Skin epidermis (tissue), 12 donors: ENCODE data around the gene CCDC170.

Source experiments
- H3K27ac ChIP-seq, 21 experiments: fragments of 200-600 bp; sonication (generic) in 11 of 21; one replicate each; pipeline ENCODE4 v1.5.0; 2020; ENCODE audit warnings: mild to moderate bottlenecking in 3 of 21, inconsistent platforms in 2 of 21, moderate library complexity in 2 of 21
- H3K4me3 ChIP-seq, 7 experiments: fragments of 200-600 bp; sonication (generic) in 2 of 7; one replicate each; pipeline ENCODE4 v1.5.0; 2020; ENCODE audit warnings: inconsistent platforms in 2 of 7, mild to moderate bottlenecking in 2 of 7, moderate library complexity in 1 of 7

The CCDC170 gene

DNA sequence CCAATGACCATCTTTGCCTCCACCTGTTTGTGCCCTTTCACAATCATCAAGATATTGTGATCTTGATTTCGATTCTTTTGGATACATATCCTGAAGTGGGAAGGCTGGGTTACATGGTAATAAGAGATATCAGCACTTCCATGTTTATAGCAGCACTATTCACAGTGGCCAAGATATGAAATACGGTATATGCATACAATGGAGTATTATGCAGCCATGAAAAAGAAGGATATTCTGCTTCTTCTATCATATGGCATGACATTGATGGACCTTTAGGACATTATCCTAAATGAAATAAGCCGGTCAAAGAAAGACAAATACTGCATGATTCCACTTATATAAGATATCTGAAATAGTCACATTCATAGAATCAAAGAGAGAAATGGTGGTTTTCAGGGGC lies 144.0 kb downstream of the CCDC170 start:
- no peak overlapping the region for H3K4me3 ChIP-seq
- no peak overlapping the region for H3K27ac ChIP-seq

DNA sequence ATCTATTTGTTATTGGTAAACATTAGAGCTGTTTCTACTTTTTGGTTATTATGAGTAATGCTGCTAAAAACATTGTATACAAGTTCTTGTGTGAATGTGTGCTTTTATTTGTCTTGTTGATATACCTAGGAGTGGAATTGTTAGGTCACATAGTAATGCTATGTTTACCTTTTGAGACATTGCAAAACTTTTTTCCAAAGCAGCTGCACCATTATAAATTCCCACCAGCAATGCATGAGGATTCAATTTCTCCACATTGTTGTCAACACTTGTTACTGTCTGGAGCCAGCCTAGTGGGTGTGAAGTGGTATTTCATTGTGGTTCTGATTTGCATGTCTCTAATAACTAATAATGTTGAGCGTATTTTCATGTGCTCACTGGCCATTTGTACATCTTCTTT lies 145.9 kb downstream of the CCDC170 start:
- Histone ChIP-seq H3K27ac (no peak overlapping the region), H3K4me3 (no peak overlapping the region)

DNA sequence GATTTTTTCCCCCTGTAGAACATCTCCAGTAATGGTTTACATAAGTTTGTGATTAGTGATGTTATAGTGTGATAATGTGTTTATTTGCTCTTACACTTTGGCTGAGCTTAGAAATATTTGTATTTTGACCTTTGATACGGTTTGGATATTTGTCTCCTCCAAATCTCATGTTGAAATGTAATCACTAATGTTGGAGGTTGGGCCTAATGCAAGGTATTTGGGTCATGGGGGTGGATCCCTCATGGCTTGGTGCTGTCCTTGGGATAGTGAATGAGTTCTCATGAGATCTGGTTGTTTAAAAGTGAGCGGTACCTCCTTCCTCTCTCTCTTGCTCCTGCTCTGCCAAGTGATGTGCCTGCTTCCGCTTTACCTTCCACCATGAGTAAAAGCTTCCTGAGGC lies 147.2 kb downstream of the CCDC170 start:
- H3K27ac ChIP-seq: no peak overlapping the region

DNA sequence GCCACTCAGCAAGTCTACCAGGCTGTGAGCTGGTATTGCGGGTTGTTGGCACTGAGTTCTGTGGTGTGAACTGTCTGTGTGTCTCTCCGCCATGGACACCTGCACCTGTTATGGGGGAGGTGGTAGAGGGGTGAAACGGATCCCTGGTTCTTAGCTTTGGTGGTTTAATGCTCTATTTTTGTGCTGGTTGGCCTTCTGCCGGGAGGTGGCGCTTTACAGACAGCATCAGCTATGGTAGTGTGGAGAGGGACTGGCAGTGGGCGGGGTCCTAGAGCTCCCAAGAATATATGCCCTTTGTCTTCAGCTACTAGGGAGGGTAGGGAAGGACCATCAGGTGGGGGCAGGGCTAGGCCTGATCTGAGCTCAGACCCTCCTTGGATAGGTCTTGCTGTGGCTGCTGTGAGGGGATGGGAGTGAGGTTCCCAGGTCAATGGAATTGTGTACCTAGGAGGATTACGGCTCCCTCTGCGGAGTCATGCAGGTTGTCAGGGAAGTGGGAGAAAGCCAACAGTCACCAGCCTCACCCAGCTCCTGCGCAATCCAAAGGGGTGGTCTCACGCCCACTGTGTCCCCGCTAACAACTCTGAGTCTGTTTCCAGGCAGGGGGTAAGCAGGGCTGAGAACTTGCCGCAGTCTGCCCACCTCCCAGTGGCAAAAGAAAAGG lies 154.3 kb downstream of the CCDC170 start:
- no peak overlapping the region for H3K4me3 ChIP-seq
- H3K27ac ChIP-seq: peak overlapping the region in 1 of 21 experiments; percentile 6

More for the DNA sequence above, 147.2 kb downstream of the CCDC170 start:
- no peak overlapping the region for H3K4me3 ChIP-seq

DNA sequence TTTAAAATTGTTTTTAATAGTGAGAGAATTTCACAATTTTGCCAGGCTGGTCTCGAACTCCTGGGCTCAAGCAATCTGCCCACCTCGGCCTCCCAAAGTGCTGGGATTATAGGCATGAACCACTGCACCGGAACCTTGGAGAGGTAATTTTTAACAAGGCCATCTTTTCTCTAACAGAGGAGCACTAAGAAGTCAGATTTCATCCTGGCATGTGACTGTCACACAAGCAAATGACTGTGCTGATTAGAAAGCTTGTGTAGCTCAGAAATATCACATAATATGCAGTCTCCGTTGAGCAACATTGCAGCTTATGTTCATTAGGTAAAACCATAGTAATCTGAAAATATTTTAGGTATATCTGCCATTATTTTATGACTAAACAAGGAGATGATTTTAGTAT lies 156.0 kb downstream of the CCDC170 start:
- Histone ChIP-seq H3K27ac (no peak overlapping the region), H3K4me3 (no peak overlapping the region)

DNA sequence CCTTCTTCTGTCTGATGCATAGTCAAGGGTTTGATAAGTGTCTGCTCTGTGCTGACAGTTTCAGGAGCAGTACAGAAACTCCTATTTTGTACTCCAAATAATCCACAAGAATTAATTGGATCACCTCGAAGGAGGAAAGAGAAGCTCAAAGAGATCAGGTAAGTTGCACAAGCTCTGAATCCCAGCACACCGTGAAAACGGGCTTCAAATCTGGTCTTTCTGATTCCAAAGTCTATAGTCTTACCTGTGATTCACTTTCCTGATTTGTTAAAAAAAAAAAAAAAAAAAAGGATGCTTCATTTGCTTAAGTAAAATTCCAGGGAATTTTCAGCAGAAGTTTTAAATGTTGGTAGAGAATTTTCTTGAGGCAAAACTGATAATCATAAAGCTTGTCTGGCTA lies 157.8 kb downstream of the CCDC170 start:
- Histone ChIP-seq H3K4me3 (no peak overlapping the region), H3K27ac (no peak overlapping the region)

DNA sequence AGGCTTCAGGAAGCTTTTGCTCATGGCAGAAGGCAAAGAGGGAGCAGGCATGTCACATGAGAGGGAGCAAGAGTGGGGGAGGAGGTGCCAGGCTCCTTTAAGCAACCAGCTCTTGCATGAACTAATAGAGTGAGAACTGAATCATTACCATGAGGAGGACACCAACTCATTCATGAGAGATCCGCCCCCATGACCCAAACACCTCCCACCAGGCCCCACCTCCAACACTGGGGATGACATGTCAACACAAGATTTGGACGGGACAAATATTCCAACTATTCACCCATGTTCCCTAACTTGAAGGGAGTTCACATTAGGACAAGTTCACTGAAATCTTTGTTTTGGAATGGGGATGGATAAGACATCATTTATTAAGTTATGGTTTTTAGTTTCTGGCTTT lies 158.5 kb downstream of the CCDC170 start:
- Histone ChIP-seq H3K27ac (no peak overlapping the region), H3K4me3 (no peak overlapping the region)

DNA sequence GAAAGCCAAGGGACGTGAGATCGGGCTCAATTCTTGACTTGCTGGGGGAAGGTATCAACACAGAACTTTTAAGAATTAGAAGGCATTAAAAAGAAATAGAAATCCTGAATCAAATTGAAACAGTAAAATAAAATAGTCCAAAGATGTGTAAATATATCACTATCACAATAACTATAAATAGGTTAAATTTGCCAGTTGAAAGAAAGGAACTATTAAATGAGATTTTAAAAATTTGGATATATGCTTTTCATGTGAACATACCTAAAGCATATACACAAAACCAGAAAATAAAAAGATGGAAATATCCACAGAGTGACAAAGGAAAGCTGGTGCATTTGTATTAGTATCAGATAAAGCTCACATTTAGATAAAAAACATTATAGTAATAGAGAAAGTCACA lies 161.3 kb downstream of the CCDC170 start:
- Histone ChIP-seq H3K4me3 (no peak overlapping the region), H3K27ac (no peak overlapping the region)

DNA sequence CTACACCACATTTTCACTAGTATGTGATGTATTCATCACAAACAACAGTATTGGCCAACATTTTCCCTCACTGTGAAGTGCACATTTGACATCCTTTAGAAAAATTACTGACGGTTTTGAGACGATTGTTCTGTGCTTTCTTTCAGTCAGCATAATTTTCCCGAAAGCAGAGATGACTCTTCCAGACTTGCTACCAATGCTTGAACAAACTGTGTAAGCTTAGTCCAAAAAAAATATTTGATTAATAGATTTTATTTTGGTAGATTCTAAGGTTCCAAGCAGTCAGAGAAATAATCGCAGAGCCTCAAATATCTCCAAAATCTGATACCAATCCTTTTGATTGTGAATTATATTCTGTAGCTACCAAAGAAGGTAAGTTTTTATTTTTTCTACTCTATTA lies 162.6 kb downstream of the CCDC170 start:
- no peak overlapping the region for H3K27ac ChIP-seq
- no peak overlapping the region for H3K4me3 ChIP-seq

DNA sequence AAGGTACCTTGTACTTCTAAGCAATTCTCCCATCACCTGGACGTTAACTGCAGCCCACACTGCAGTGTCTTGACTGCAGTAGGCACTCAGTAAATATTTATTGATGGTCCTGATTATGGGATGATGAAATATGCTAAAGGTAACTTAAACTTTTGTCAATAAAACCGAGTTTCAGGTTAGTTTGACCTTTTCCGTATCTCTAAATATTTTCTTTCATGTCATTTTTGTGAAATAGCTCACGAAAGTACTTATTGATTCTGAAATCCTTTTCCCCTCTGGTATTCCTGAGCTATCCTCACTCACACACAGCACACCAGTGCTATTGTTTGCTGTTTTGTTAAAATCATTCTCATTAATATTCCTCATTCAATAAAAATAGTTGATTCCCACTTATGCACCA lies 164.3 kb downstream of the CCDC170 start:
- no peak overlapping the region for H3K27ac ChIP-seq

DNA sequence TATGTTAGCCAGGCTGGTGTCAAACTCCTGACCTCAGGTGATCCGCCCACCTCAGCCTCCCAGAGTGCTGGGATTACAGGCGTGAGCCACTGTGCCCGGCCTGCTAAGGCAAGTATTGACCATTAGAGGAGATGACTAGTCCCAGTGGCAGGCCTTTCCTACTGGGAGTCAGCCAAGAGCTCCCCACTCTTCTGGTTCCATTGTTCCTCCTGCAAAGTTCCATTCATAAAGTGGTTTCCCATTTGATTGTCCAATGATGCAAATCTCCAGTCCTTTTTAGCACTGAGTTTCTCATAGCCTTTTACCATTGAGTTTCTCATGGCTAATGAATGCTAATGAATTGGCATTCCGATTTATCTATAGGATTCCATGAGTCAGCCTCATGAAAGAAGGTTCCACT lies 165.4 kb downstream of the CCDC170 start:
- H3K4me3 ChIP-seq: no peak overlapping the region
- H3K27ac ChIP-seq: no peak overlapping the region

More for the DNA sequence above, 164.3 kb downstream of the CCDC170 start:
- H3K4me3 ChIP-seq: no peak overlapping the region

DNA sequence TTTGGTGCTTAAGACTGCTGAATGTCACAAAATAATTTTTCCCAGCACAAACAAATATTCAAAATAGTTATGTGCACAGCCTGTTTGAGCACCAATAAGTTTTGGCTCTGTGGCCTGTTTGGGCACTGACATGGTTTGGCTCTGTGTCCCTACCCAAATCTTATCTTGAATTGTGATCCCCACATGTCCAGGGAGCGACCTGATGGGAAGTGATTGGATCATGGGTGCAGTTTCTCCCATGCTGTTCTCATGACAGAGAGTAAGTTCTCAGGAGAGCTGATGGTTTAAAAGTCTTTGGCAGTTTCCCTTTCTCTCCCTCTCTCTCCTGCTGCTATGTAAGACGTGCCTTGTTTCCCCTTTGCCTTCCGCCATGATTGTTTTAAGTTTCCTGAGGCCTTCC lies 167.7 kb downstream of the CCDC170 start:
- no peak overlapping the region for H3K27ac ChIP-seq
- no peak overlapping the region for H3K4me3 ChIP-seq

DNA sequence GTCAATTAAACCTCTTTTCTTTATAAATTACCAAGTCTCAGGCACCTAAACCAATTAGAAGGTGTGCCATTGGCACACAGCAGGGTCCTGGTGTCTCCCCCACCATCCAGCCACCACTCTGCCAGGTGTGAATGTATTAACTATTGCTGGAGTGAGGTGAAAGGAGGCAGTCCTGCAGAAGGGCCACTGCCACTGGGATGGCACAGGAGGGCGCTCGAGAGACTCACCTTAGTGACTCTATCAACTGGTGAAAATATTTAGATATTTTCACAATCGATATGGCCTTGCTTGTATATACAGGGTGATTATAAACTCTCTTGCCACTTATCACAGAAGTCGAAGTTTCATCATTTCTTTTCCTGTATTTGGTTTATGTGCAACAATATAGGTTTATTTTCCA lies 168.1 kb downstream of the CCDC170 start:
- no peak overlapping the region for H3K27ac ChIP-seq
- H3K4me3 ChIP-seq: no peak overlapping the region

DNA sequence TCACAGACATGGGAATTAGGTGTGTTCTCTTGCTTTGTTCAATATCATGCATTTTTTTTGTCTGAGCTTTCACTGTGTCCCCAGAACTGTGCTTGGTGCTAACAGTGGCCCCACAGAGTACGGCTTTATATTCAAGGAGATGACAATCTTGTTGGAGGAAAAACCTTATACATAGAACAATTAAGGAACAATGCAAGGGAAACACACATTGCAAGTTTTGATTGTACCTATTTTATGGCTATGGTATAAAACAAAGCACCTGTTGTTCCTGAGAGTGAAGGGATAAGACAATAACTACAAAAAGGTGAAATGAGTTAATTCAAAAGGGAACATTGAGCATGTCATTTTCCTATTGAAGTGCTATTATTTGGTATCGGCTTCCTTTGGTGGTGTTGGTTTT lies 169.7 kb downstream of the CCDC170 start:
- H3K27ac ChIP-seq: no peak overlapping the region

DNA sequence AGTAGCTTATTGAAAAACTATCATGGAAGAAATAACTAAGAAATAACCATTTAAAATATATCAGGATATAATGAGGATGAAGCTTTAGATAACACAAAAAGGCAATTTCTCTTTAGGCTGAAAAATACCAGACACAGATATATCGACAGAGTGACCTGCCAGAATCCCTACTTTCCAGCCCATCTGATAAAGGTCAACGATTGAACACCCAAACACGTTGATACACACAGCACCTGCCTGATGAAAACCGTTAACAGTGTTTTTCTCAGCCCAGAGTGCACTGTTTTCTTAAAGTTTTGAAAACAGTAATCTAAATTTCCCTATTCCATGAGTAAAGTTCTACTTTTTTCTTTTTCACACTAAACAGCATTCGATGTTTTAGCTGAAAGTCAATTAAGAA lies 170.6 kb downstream of the CCDC170 start:
- Histone ChIP-seq H3K27ac (no peak overlapping the region), H3K4me3 (no peak overlapping the region)

More for the DNA sequence above, 169.7 kb downstream of the CCDC170 start:
- H3K4me3 ChIP-seq: no peak overlapping the region

DNA sequence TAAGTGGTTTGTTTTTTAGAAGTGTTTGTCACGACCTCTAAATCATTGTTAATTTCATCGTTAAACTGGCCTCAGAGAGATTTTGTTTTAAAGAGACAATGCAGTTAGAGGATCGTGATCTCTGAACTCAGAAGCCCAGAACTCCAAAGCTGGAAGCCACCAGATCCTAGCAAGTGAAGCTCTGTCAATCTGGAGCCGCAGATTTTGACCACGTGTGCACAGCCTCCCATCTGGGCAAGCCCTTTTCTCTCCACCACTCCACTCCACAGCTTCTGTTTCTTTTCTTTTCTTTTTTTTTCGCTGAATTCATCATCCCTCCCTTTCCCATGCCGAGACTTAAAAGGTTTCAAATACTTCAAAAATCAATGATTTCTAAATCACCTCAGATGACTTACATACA lies 171.5 kb downstream of the CCDC170 start:
- H3K4me3 ChIP-seq: no peak overlapping the region
- H3K27ac ChIP-seq: no peak overlapping the region

DNA sequence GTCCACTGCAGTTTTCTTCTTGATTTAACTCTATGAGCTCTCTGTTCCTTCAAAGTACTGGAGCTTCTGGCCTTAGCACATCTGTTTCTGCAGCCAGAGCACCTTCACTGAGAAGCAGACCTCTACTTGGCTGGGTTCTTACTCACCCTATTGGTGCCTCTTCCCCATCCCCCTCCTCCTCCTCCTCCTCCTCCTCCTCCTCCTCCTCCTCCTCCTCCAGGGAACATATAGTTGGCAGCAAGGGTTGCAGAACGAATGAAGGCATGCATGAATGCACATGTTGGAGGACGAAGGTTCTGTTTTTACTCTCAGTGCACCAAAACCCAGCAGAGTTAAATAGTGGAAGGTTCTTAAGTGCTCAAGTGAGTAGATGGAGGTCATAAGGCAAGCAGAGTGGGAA lies 172.7 kb downstream of the CCDC170 start:
- Histone ChIP-seq H3K4me3 (no peak overlapping the region), H3K27ac (no peak overlapping the region)

DNA sequence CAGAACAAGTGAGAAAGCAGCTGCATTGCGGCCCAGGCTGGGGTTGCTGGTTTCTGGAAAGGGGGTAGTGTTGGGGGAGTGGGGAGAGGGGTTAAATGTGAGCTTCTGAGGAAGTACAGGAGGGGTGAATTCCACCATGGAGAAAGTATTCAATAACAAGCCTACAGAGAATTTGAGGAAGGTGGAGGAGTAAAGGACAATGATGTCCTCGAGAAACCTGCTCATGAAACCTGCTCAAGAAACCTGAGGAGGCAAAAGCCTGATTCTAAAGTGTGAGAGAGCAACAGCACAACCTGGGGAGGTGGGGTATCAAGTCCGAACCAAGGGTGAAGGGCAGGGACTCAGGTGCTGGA lies 175.4 kb downstream of the CCDC170 start:
- Histone ChIP-seq H3K4me3 (no peak overlapping the region), H3K27ac (no peak overlapping the region)

DNA sequence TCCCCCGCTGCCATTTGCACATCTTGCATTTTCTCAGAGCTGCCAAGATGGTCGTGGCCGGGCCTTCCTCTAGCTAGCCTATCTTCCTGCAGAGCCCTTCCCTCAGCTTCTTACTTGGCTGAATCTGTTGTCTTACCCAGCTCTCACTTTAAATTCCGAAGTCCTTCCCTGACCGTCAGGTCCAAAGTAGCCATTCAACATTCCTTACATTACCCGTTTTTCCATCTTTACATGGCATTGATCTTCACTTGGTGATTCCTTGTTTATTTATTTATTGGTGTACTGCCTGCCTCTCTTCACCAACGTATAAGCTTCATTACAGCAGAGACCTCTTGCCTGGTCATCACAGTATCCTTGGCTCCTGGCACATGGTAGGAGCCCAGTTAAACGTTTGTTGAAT lies 176.3 kb downstream of the CCDC170 start:
- no peak overlapping the region for H3K27ac ChIP-seq
- H3K4me3 ChIP-seq: no peak overlapping the region
